Large intestine (tissue), 3 donors: ENCODE data around the gene BTNL8. TPM values are rescaled to one million over a fixed set of nuclear protein-coding genes. Genes with fewer than 3 reads are reported as not detected.
A peak's percentile ranks its signal among the peaks of the same experiment; 100 is the strongest.

Experiments
- DNase-seq, 2 donors: peaks; one replicate each; pipeline versions ENCODE4 v3.0.0 to v3.0.0-alpha.2; 2013
- H3K27ac ChIP-seq: one replicate; pipeline ENCODE4 v1.5.1; 2013; ENCODE audit warnings: low read length
- H3K27me3 ChIP-seq: 2 replicates; pipeline ENCODE4 v1.6.1; 2013; ENCODE audit warnings: low read length; ENCODE audit not compliant: control insufficient read depth, insufficient read depth
- H3K36me3 ChIP-seq: 2 replicates; pipeline ENCODE4 v1.6.1; 2013; ENCODE audit warnings: low read length; ENCODE audit not compliant: control insufficient read depth, insufficient read depth
- H3K4me1 ChIP-seq: one replicate; pipeline ENCODE4 v1.6.1; 2013; ENCODE audit warnings: low read length; ENCODE audit not compliant: control insufficient read depth, insufficient read depth
- H3K4me3 ChIP-seq: one replicate; pipeline ENCODE4 v1.5.1; 2013; ENCODE audit warnings: low read length
- H3K9me3 ChIP-seq: one replicate; pipeline ENCODE4 v1.6.1; 2013; ENCODE audit warnings: mild to moderate bottlenecking, low read depth, low read length, moderate library complexity; ENCODE audit not compliant: control insufficient read depth
- WGBS: methylation state at CpG from one replicate; pipeline ENCODE4 v1.1.5; 2013; ENCODE audit warnings: low lambda C conversion rate; ENCODE audit not compliant: insufficient coverage; 5-methylcytosine and 5-hydroxymethylcytosine counted together
- polyA plus RNA-seq: library from polyadenylated mRNA; unstranded; fragments of 120-200 nt; gene quantifications from one replicate; pipeline ENCODE4 v1.2.1, GENCODE V29; 2013

BTNL8 gene
- polyA plus RNA-seq, 1 donor: 135 TPM

DNA sequence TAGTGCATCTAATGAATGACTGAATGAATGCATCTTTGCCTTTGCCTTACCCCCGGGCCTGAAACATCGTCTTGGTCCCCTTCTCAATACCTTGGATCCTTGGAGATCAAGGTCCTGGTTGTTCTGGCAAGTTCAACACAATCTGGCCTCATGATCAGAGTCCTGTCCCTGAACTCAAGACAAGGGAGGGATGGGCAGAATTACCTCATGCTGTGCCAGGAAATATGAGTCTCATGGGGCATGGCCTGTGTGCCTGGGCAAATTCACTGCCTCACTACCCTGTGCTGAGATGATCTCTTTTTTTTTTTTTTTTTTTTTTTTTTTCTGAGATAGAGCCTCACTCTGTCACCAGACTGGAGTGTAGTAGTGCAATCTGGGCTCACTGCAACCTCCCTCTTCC lies 89.1 kb downstream of the BTNL8 start:
- H3K4me1 ChIP-seq: peaks cover 10% of the 10 kb centered on the region
- WGBS: no CpG with 5 or more reads among the region's 2 CpGs
- peak; percentile 62 to 71 for DNase-seq
- no peaks in the 10 kb centered on the region for H3K9me3 ChIP-seq
- peaks cover 5% of the 10 kb centered on the region for H3K36me3 ChIP-seq
- peak overlapping the region; percentile 93 for H3K27ac ChIP-seq
- H3K27me3 ChIP-seq: no peaks in the 10 kb centered on the region
- no peak overlapping the region for H3K4me3 ChIP-seq

GRCh38 chr5:180988592-180988991 lies 89.6 kb downstream of the BTNL8 start, which contains the start of gene BTNL3:
Gene BTNL3 (plus strand): TSS chr5:180988846. CDS start chr5:180989029, 183 bp downstream.
- Histone ChIP-seq H3K27ac (peak within 1 kb of the TSS; percentile 93), H3K4me3 (peak within 1 kb of the TSS; percentile 70)
- WGBS: no CpG with 5 or more reads among the region's 5 CpGs

DNA sequence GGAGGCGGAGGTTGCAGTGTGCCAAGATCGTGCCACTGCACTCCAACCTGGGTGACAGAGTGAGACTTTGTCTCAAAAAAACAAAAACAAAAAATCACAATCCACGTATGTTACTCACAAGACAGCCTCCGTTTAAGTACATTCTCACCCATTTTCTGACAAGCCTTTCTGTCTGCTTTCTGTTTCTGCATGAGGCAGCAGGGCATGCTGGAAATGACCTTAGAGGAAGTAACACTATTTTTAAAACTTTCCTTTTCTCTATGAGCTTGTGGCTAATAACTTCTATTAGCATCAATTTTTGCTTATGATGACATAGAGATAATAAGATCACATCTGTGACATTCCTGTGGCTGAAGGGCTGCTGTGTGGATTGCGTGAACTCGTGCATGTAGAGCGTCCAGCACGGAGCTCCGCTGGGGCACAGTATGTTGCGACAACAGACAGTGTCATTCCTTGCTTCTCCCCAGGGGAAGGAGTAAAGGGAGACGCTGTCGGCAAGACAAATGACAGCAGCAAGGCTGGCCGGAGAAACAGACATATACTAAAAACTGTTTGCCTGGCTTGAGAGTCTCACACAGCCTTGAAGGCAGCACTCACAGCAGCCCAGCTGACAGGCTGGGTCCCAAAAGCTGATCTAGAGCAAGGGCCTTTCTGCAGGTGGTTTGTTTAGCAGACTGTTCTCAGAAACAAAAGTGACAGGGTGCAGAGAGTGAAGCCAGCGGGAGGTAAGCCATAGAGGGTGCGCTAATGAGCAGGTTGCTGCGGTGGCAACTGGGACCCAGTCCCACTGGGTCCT lies 91.3 kb downstream of the BTNL8 start:
- Histone ChIP-seq H3K4me1 (peaks cover 10% of the 10 kb centered on the region), H3K4me3 (peak overlapping the region; percentile 70), H3K27ac (peak overlapping the region; percentile 93), H3K27me3 (no peaks in the 10 kb centered on the region), H3K9me3 (no peaks in the 10 kb centered on the region), H3K36me3 (peaks cover 5% of the 10 kb centered on the region)
- DNase-seq: peak in 1 of 2 donors; percentile 21
- WGBS: no CpG with 5 or more reads among the region's 16 CpGs

More at GRCh38 chr5:180988592-180988991, 89.6 kb downstream of the BTNL8 start, which contains the start of gene BTNL3:
- Histone ChIP-seq H3K36me3 (peaks cover 5% of the 10 kb centered on the region), H3K4me1 (peaks cover 10% of the 10 kb centered on the region), H3K27me3 (no peaks in the 10 kb centered on the region), H3K9me3 (no peaks in the 10 kb centered on the region)
- peak; percentile 76 to 79 for DNase-seq

DNA sequence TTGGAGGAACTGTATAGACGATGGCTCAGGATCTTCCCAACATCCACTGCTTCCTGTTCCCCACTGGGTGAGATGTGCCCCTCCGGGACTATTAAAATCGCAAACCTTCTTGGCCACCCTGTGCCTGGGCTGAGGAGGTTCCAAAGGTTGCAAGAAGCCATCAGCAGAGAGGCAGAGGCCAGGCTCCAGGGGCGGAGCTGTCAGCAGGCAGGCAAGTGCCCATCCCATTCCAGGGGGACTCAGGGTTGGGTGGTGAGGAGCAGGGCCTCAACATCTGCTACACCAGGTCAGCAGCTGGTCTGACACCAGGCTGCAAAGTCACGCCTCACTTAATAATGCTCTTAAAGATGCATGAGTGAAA lies 91.9 kb downstream of the BTNL8 start:
- Histone ChIP-seq H3K27ac (peak overlapping the region; percentile 93), H3K36me3 (peaks cover 10% of the 10 kb centered on the region), H3K4me1 (peaks cover 10% of the 10 kb centered on the region), H3K4me3 (peak overlapping the region; percentile 70), H3K9me3 (no peaks in the 10 kb centered on the region), H3K27me3 (no peaks in the 10 kb centered on the region)
- no CpG with 5 or more reads among the region's 5 CpGs for WGBS
- peak; percentile 55 to 61 for DNase-seq

Other genes starting within 250 kb of the BTNL8 start
- gene FLT4, start 249.6 kb upstream of the BTNL8 start, polyA plus RNA-seq: 10.2 TPM
- gene OR2Y1, start 159.1 kb upstream of the BTNL8 start, polyA plus RNA-seq: not detected
- 110 TPM for gene MGAT1, start 96.4 kb upstream of the BTNL8 start, polyA plus RNA-seq
- gene ZFP62, start 37.9 kb upstream of the BTNL8 start, polyA plus RNA-seq: 56.1 TPM
- gene BTNL3, start 89.7 kb downstream of the BTNL8 start, polyA plus RNA-seq: 158 TPM
- gene BTNL9, start 141.1 kb downstream of the BTNL8 start, polyA plus RNA-seq: 11.6 TPM
- gene OR2V1, start 232.0 kb downstream of the BTNL8 start, polyA plus RNA-seq: not detected
- not detected for gene OR2V2, start 248.4 kb downstream of the BTNL8 start, polyA plus RNA-seq